22Rv1 (cell line): ENCODE measurements around the gene C1orf52.

Experiments used
- CTCF ChIP-seq: fragments of 450-650 bp; IDR thresholded peaks from 2 replicates; pipeline ENCODE4 v1.5.1; 2017; ENCODE audit warnings: mild to moderate bottlenecking
- ZFX ChIP-seq: fragments of 450-650 bp; IDR thresholded peaks from 2 replicates; pipeline ENCODE4 v1.6.1; 2017; ENCODE audit warnings: antibody characterized with exemption, borderline replicate concordance

- TF ChIP-seq CTCF = no peak
- TF ChIP-seq ZFX = no peak
These were observed 42.8 kb downstream of the C1orf52 start for GRCh38 chr1:85216697-85217096.
